RWPE2 (cell line): ENCODE results near the gene IGF2R.

Experiments used
- ATAC-seq: fragments of 200-7000 bp; cut with Tn5 transposase; 3 replicates; pipeline ENCODE4 v1.9.1; 2021; ENCODE audit warnings: low read depth
- DNase-seq: peaks from one replicate; pipeline ENCODE4 v3.0.0-alpha.2; 2020; ENCODE audit warnings: low spot score
- H3K27ac ChIP-seq: fragments of 450-650 bp; 2 replicates; pipeline ENCODE4 v1.5.1; 2017; ENCODE audit warnings: mild to moderate bottlenecking; ENCODE audit not compliant: poor library complexity, severe bottlenecking
- H3K27me3 ChIP-seq: fragments of 250-450 bp; sonication (Bioruptor Pico); 2 replicates; pipeline ENCODE4 v1.5.1; 2021; ENCODE audit warnings: mild to moderate bottlenecking, moderate library complexity; ENCODE audit not compliant: insufficient read depth, poor library complexity, severe bottlenecking
- H3K36me3 ChIP-seq: fragments of 250-450 bp; sonication (Bioruptor Pico); 2 replicates; pipeline ENCODE4 v1.5.1; 2020; ENCODE audit warnings: low read depth, mild to moderate bottlenecking, moderate library complexity
- H3K4me1 ChIP-seq: fragments of 250-450 bp; sonication (Bioruptor Pico); 2 replicates; pipeline ENCODE4 v1.5.1; 2021; ENCODE audit warnings: mild to moderate bottlenecking, moderate library complexity; ENCODE audit not compliant: insufficient read depth, poor library complexity, severe bottlenecking
- H3K4me3 ChIP-seq: fragments of 250-450 bp; sonication (Bioruptor Pico); 2 replicates; pipeline ENCODE4 v1.5.1; 2021; ENCODE audit warnings: mild to moderate bottlenecking, moderate library complexity; ENCODE audit not compliant: severe bottlenecking
- H3K9me3 ChIP-seq: fragments of 250-450 bp; sonication (Bioruptor Pico); 2 replicates; pipeline ENCODE4 v1.5.1; 2021; ENCODE audit warnings: mild to moderate bottlenecking, moderate library complexity; ENCODE audit not compliant: severe bottlenecking
- TF ChIP-seq, protein P1 (sequence below): fragments of 450-650 bp; IDR thresholded peaks from one replicate; pipeline ENCODE4 v1.5.1; 2017; ENCODE audit warnings: mild to moderate bottlenecking, moderate library complexity; ENCODE audit not compliant: poor library complexity, severe bottlenecking

Gene IGF2R

GRCh38 chr6:160128125-160128683, 159.3 kb downstream of the IGF2R start:
- Histone ChIP-seq H3K27me3 (no peaks in the 10 kb centered on the region), H3K27ac (no peak overlapping the region), H3K4me3 (no peak overlapping the region), H3K9me3 (no peaks in the 10 kb centered on the region), H3K4me1 (no peaks in the 10 kb centered on the region), H3K36me3 (no peaks in the 10 kb centered on the region)
- TF ChIP-seq, protein P1, sequence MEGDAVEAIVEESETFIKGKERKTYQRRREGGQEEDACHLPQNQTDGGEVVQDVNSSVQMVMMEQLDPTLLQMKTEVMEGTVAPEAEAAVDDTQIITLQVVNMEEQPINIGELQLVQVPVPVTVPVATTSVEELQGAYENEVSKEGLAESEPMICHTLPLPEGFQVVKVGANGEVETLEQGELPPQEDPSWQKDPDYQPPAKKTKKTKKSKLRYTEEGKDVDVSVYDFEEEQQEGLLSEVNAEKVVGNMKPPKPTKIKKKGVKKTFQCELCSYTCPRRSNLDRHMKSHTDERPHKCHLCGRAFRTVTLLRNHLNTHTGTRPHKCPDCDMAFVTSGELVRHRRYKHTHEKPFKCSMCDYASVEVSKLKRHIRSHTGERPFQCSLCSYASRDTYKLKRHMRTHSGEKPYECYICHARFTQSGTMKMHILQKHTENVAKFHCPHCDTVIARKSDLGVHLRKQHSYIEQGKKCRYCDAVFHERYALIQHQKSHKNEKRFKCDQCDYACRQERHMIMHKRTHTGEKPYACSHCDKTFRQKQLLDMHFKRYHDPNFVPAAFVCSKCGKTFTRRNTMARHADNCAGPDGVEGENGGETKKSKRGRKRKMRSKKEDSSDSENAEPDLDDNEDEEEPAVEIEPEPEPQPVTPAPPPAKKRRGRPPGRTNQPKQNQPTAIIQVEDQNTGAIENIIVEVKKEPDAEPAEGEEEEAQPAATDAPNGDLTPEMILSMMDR = no peak
- ATAC-seq (no peak), DNase-seq (no peak)

DNA sequence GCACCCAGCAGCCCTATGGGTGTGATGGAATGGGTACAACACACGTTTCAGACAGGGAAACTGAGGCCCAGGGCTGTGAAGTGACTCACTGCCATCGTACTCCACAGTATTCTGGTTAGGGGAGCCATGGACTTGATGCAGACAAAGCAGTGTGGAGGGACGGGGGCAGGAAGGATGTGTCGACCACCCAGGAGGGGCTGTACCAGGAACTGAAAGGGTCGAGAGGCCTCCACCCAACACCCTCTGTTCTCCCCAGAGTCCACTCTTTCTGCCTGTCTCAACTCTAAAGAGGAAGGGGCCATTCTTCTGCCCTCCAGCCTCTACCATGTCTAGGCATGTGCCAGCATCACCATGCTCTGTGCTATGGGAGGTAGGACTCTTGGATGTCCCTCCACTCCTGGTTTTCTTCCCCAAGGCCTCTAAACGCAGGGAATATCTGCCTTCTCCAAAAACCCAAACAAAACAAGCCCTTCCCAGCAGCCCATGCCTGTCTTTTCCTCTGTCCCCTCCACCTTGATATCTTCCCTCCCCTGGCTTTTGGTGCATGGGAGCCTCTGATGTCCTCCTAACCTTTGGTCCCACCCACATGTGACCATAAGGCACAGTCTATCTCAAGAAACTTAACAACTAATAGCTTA, 160.1 kb downstream of the IGF2R start:
- Histone ChIP-seq H3K27me3 (no peaks in the 10 kb centered on the region), H3K27ac (no peak overlapping the region), H3K36me3 (no peaks in the 10 kb centered on the region), H3K4me3 (no peak overlapping the region), H3K4me1 (no peaks in the 10 kb centered on the region), H3K9me3 (no peaks in the 10 kb centered on the region)
- DNase-seq (no peak), ATAC-seq (no peak)
- TF ChIP-seq, protein P1 = no peak

GRCh38 chr6:160129881-160130615, 161.2 kb downstream of the IGF2R start:
- ATAC-seq (no peak), DNase-seq (no peak)
- H3K36me3 ChIP-seq = no peaks in the 10 kb centered on the region
- no peaks in the 10 kb centered on the region for H3K27me3 ChIP-seq
- no peak overlapping the region for H3K27ac ChIP-seq
- no peak overlapping the region for H3K4me3 ChIP-seq
- no peaks in the 10 kb centered on the region for H3K9me3 ChIP-seq
- TF ChIP-seq, protein P1 = no peak
- H3K4me1 ChIP-seq = no peaks in the 10 kb centered on the region

DNA sequence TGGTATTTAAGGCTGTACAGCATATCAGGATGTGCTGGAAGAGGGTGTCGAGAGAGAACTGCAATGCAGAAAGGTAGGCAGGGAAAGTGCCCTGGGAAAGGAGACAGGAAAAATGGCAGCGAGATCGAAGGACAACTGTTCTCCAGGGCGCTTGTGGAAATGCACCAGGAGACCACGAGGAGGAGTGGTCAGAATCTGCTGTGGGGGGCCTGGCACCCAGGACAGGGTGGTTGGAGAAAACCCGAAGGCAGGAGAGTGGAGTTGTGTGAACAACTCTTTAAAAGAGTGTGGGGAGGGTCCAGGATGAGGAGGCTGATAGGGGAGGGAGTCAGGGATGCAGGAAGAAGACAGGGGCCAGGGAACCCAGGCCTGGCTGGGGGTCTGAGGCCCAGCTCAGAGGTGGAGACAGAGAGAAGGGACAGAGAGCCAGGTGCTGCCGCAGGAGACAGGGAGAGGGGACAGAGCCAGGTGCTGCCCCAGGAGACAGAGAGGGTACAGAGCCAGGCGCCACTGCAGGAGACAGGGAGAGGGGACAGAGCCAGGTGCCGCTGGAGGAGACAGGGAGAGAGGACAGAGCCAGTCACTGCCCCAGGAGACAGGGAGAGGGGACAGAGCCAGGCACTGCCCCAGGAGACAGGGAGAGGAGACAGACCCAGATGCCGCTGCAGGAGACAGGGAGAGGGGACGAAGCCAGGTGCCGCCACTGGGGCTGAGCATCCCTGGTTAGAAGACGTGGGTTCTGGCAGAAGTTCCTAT, 162.0 kb downstream of the IGF2R start:
- ATAC-seq (no peak), DNase-seq (no peak)
- TF ChIP-seq, protein P1 = no peak
- Histone ChIP-seq H3K27me3 (no peaks in the 10 kb centered on the region), H3K36me3 (no peaks in the 10 kb centered on the region), H3K9me3 (no peaks in the 10 kb centered on the region), H3K27ac (no peak overlapping the region), H3K4me3 (no peak overlapping the region), H3K4me1 (no peaks in the 10 kb centered on the region)
